HTERT RPE-1 (cell line): Measurements from ENCODE around the gene HDHD5.
"Not testable (repeated sequence)": the region's sequence is repeated elsewhere in the genome, so short reads cannot be mapped to it uniquely, and the experiment has no call there.

Source experiments
- in situ Hi-C: fragments of 300-500 bp; cut with MboI; formaldehyde crosslinking; loops from 4 replicates; pipeline ENCODE4 v1.14.3; 2020; ENCODE audit warnings: low sequenced_read_pairs

HDHD5 gene

DNA sequence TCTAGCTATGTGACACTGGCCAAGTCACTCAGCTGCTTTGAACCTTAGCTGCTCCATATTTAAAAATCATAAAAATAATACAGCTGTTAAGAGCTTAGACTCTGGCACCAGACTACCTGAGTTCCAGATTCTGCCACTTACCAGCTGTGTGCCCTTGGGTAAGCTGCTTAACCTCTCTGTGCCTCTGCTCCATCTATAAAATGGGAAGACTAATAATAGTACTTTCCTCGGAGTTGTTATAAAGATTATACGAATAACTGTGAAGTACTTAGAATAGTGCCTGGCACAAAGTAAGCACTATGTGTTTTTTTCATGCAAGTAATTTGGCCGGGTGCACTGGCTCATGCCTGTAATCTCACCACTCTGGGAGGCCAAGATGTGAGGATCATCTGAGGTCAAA lies 1.4 kb downstream of the HDHD5 start:
- in situ Hi-C loops, result no loop called here

DNA sequence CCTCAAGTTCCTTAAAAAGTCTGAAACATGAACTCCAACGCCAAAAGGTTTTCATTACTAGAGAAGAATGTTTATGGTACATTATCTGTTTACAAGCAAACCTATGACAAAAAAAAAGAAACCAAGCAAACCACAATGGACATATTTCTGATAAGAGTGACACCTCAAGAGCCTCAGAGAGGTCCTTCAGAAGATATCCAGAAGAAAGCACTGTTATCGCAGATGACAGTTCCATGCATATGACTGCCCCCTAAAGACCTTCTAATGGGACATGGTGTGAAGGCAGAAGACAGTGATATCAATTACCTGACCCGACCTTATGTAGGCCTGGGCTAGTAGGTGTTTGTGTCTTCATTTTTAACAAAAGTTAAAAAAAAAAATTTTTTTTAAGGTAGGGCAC lies 3.1 kb downstream of the HDHD5 start:
- in situ Hi-C loops, result no loop called here

DNA sequence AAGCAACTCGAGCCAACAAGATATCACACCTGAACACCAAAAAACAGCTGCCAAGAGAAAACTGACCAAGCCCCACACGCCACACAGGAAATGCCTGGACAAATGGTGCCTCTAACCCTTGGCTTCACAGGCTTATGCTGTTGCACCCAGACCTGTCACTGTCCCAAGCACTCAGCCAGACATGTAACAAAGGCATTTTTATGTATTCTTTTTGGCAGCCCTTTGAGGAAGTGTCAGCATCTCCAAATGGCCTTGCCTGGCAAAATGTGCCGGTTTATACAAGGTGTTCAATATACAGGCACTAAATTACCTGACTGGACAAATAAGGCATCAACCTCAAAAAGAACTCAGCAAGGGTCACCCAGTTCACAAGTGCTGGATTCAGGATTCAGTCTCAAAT lies 6.1 kb downstream of the HDHD5 start:
- in situ Hi-C loops, result no loop called here

DNA sequence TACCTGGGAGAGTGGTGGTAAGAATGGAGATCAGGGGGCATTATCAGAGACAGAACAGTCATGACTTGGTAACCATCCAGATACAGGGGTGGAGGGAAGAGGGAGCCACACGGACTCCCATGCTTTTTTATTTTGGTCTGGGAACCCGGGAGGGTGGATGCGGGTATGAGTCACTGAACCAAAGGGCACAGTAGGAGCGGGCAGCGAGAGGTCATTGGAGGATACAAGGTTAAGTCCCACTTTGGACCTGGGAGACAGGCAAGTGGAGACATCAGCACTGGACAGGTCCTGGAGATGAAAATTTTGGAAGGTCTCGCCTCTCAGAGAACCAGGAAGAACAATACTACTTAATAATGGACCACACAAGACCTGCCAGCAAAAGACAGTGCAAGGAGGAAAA lies 6.7 kb downstream of the HDHD5 start:
- in situ Hi-C loops, result no loop called here

DNA sequence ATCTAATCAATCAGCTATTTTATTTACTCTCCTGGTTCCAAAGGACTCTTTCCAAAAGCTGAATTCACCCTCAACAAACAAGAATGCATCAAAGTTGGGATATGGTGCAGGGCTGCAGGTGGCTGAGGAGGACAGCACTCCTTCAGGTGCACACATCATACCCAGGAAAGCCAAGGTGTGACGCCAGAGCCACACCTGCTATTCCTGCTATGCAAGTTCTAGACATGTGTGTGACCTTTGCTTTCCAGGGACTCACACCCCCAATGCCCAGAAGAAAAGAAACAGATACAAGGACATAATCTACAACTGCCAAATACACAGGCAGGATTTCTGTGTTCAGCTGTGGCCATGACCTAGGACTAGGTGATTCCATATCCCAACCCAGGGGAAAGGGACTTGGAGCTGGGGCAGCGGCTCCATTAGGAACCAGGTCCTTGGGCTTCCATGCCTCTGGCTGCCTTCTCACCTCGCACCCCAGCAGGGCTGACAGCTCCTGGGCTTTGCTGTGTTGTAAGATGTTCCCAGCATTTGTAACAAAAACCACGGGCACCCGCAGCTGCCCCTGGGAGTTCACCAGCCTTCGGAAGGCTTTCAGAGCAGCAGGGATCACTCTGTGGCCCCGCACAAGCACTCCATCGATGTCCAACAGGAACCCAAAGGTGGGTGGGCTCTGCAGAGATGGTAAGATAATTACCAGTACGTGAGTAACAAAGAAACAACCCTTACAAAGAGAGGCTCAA lies 9.8 kb downstream of the HDHD5 start:
- in situ Hi-C loops, result no loop called here

DNA sequence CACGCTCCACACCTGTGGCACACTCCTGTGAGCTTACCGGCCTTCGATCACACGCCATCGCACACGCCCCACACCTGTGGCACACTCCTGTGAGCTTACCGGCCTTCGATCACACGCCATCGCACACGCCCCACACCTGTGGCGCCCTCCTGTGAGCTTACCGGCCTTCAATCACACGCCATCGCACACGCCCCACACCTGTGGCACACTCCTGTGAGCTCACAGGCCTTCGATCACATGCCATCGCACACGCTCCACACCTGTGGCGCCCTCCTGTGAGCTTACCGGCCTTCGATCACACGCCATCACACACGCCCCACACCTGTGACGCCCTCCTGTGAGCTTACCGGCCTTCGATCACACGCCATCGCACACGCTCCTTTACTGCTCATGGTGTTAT lies 11.6 kb downstream of the HDHD5 start:
- in situ Hi-C loops, result not testable (repeated sequence)

DNA sequence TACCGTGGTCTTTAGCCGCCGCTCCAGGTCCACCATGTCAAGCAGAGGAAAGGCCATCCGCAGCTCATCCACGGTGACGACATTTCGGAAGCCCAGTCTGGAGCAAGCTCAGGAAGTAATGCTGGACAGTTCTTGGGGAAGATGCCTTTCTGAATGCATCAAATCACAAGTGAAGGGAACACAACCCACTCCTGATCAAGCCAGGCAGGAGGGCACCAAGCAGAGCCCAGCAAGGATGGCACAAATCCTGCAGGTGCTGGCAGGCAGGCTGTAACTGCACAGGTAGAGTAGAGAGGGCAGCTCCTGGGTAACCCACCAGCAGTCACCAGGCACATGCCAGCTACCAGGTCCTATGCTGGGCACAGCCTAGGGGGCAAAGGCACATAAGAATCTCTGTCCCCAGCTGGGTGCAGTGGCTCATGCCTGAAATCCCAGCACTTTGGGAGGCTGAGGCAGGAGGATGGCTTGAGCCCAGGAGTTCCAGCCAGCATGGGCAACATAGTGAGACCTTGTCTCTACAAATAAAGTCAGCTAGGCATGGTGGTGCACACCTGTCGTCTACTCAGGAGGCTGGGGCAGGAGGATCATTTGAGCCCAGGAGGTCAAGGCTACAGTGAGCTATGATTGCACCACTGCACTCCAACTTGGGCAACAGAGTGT lies 13.9 kb downstream of the HDHD5 start:
- in situ Hi-C loops, result no loop called here

DNA sequence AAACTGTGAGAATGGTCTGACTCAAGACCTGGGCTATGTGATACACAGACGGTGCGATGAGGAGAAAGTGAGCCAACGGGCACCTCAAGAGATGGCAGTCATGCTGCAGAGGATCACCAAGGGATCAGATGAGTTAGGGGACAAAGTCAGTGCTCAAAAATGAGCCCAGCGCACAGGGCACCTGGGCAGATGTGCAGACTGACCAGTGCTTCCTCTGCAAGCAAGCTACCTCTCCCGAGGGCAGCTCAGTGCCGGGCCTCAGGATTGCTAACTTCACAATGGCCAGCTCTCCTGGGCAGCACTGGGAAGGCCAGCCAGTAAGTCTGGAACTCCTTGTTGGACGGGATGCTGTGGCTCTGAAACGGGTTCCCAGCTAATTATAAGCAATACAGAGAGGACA lies 15.3 kb downstream of the HDHD5 start:
- in situ Hi-C loops, result no loop called here

DNA sequence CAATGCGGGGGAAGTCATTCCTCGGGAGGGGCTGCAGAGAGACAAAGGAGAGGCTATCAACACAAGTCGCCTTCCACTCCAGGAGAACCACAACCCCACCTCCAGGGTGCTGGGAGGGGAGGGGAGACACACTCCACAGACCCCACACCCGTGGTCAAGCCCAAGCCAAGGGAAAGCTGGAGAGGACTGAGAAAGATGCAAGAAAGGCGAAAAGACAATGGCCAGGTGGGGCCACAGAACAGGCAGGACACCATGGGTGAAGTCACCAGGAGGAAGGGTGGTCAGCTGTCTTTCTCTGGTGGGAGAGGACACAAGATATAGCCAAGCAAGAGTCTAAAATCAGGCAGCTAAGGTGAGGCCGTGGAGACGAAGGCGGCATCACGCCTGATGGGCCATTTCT lies 16.0 kb downstream of the HDHD5 start:
- in situ Hi-C loops, result no loop called here

DNA sequence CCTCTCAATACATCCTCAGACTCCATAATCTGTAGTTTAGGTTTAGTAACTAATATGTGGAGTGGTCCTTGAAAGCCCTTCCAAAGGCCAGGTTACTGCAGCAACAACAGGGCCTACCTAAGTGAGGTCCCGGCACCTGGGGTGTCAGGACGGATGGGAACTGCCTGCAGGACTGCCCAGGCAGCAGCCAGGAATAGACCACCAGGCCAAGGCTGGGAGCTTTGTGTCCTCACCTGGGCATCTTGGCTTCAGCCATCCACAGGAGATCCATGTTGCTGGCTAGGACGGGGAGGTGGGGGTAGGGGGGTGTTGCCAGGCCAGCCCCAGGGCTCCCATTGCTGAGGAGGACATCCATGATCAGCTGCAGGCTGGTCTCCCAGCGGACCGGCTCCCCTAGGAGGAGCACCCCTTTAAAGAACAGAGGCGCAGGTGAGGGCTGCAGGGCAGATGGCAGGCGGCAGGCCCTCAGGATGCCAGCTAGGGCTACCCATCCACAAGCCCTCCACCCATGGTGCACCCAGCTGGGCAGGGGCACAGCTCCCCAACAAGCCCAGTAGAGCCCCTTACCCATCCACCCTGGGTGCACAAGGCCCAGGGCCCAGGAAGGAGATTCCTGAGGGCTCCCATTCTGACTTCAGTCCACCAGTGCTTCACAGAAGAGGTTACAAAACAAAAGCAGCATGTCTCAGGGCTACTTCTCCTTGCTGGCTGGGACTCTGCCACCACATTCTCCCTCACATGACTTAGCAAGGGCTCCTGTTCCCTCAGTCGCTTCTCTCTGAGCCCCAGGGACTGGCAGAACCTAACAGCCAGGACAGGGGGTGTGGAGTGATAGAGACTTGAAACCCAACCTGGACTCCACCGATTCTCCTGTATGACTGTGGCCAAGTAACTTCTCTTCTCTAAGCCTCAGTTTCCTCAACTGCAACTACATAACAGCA lies 18.0 kb downstream of the HDHD5 start:
- in situ Hi-C loops, result no loop called here

DNA sequence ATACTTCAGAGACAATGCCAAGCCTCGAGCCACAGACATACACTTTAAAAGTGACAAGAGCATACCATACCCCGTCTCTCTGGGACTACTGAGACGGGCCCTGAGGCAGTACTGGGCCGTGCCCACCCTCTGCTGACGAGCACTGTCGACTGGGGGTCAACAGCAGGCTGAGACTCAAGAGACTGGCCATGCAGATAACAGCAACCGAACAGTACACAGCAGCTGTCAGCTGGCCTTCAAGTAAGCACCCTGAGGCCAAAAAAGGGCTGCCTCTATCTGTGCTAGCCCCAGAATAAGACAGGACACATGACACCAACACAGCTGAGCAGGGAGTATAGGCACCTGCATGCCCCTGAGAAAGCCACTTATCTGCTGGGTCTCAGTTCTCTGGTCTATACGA lies 19.1 kb downstream of the HDHD5 start:
- in situ Hi-C loops, result no loop called here

DNA sequence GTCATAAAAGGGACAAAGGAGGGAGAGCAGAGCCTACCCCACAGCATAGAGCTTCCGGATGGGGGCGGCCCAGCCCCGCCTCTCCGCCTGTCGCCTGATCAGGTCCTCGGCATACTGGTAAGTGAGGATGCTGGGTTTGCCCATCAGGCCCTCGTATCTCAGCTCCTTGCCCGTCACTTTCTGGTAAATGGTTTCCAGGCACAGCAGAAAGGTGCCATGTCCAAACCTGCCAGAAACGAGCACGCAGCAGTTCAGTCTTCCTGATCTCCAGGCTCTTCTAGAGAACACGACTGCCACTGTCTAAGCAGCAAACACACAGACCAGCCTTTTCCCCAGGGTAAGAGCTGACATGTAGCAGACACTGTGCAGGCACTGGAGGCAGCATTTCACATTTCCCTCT lies 20.6 kb downstream of the HDHD5 start:
- in situ Hi-C loops, result no loop called here

DNA sequence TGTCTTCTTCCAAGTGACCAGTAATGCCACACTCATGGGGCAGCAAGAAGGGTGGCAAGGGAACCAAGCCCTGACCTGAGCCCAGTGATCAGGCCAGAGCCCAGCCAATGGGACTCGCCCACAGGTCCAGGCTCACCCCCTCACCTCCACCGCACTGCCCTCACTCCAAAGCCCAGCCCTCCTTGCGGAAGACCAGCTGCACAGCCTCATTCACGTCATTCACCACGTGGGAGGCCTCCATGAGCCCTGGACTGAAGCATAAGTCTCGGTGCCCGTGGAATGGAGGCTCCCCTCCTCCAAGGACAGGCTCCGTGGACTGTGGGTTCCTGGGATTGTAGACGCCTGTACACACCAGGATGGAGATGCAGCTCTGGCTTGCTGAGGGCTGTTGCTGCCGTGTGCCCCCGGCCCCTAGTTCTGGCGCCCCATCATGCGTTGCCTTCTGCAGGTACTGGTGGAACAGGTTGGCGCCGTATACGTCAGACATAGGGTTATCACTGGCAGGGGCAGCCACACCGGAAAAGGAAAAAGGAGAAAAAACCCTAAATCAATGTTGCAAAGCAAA lies 21.1 kb downstream of the HDHD5 start:
- in situ Hi-C loops, result no loop called here

DNA sequence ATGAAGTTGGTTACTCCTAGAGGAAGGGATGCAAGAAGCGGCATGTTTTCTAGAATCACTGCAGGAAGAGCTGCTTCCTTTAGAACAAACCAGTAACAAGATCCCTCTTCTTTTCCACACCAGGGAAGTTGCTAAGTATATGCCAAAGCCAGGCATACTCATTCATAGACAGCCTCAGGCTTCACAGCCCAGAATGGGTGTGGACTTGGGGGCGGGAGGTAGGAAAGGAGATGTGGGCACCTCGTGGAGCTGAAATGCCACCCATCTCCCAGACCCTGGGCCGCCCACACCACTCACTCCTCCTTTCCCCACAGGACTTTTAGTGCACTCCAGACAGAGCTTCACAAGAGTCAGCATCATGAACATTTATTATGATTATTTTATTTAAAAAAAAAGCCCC lies 21.9 kb downstream of the HDHD5 start:
- in situ Hi-C loops, result no loop called here

DNA sequence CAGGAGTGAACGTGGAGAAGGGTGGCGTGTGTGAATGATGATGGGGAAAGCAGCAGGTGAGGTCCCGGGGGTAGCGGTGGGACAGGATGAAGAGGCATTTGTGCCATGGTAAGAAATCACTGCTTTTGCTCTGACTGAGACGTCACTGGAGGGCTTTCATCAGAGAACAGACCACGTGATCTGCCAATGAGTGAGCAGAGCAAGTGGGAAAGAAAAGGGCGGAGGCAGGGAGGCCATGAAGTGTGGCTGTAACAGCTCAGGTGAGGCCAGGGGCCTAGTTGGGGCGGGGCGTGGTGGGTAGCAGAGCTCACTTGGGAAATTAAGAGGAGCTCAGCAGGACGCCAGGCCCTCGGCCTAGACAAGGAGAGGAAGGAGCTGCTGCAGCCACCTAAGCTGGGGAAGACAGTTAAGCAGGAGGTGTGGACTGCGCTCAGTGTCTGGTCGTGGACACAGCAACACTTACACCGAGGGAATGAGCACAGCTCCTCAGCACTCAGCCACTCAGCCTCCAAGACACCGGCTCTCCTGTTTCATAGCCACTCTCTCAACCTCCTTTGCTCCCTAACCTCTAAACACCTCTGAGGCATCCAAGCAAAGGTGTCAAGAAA lies 23.8 kb downstream of the HDHD5 start:
- in situ Hi-C loops, result no loop called here

DNA sequence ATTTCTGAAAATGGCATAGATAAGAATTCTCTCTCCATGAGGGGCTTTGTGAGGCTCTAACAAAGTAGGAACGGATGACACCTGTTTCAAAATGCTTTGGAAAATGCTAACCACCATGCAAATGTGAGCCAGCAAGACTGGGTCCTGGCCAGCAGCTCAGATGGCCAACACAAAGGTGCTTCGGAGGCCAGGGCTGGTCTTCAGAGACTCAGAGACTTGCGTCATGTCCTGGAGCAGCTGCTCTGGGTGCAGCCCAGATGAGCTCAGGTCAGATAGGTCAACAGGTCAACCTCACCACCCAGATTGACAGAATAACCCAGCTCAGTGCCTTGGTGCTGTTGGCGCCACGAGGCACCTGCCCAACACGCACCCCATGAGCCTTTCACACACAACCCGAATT lies 25.9 kb downstream of the HDHD5 start:
- in situ Hi-C loops, result no loop called here

DNA sequence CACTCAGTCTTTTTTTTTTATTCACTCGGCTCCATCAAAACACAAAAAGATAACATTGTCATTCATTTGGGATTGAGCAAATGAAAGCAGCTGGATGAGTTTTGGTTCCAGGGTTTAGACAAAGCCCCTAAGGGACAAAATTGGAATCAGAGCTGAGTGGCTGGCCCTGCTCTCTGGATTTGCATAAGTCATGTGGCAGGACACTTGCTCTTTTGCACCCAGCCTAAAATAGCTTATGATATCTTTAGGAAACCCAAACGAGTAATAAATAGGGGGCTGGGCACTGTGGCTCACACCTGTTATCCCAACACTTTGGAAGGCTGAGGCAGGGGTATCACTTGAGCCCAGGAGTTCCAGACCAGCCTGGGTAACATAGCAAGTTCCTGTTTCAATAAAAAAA lies 27.0 kb downstream of the HDHD5 start:
- in situ Hi-C loops, result no loop called here

DNA sequence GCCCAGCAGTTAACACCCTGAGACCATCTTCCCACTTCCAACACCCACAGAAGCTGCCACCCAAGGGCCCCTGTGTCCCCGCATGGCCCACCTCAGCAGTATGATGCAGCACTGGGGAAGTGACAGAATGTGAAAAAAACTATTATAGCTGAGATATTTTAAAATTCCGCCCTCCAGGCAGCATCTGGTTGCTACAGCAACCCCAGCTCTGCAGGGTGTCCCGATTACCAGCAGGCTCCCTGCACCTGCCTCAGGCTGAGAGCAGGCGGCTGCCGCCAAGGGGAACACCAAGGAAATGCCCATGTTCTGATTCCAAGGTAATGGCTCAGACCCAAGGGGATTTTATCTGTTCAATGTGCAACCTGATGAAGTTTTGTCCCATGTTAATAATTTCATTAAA lies 27.4 kb downstream of the HDHD5 start:
- in situ Hi-C loops, result no loop called here

DNA sequence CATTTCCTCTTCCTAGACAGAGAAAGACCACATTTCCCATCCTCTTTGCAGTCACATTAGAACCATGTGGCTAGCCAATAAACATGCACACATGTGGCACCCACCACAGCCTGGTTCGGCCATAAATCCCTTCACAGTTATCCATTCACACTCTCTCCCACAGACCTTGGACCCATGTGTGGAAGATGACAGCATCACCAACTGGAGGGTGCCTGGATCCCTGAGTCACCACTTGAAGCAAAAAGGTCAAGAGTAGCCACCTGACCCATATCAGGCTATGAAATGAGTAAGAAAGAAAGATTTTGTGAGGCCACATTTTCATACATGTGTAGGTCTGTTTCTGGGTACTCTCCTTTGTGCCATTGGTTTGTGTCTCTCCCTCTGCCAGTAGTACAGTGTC lies 28.9 kb downstream of the HDHD5 start:
- in situ Hi-C loops, result no loop called here

DNA sequence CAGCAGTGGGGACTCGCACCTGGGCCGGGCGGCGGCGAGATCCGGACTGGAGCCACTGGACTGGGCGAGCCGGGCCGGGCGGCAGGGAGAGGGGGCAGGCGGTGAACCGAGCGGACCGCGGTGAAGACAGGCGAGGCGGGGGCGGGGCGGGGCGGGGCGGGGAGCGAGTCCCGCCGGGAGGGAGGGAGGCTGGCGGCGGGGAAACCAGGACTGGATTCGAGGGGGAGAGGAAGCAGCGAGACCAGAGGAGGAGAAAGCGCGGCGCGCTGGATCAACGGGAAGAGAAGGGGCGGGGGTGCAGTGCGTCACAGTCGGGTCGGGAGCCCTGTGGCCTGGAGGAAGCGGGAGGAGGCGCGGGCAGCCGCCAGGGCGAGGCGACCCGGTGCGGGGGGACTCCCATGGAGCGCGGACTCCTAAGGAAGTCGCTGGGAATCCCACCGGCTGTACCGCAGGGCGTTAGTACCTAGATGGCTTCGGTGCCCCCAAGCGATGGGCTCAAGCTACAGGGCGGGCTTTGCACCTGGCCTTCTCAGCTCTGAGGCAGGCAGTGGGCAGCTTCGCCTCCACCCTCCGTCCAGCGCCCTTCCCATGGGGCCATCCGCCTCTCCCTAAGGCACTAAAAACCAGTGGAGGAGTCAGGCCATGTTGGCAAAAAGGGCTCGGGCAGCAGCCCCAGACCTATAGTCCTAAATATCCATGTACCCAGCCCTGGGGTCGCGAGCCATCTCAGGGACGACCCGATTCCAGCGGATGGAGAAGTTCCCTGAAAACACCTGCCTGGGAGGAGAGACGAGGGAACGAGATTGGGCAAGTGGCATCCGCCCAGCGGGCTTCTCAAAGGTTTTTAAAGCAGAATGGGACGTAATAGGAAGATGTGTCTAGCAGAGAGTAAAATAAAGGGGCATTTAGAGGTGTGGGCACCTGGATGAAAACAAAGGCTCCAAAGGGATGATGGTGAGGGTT lies 37.6 kb downstream of the HDHD5 start, which contains the start of gene TMEM121B:
TMEM121B (minus strand) TSS at position 128 of the 963 bp plus-strand sequence. CDS start 233 bp downstream, outside the sequence.
- in situ Hi-C loops, result no loop called here
